ENCODE measurements around the gene SMTNL1.

SMTNL1 gene

GRCh38 chr11:57543593-57543992, 6.2 kb downstream of the SMTNL1 start:
- in situ Hi-C loops (cut with HindIII; ENCODE audit: low sequenced_read_pairs), result no loop called here
- TF ChIP-seq CTCF (IDR thresholded peaks at IDR 0.05; ENCODE audit: low read depth, low read length), result no peak
- DNase-seq (ENCODE audit: low read depth, low spot score), result no peak
- H3K4me3 ChIP-seq (ENCODE audit: low read depth, low read length), result no peak overlapping the region

- no peak for TF ChIP-seq CTCF (IDR thresholded peaks at IDR 0.05; ENCODE audit: low read depth, low read length)
- no peak for DNase-seq (ENCODE audit: low read depth, low spot score)
- in situ Hi-C loops (cut with HindIII; ENCODE audit: low sequenced_read_pairs), result no loop called here
- no peak overlapping the region for H3K4me3 ChIP-seq (ENCODE audit: low read depth, low read length)
Measured at GRCh38 chr11:57544566-57544965, 7.2 kb downstream of the SMTNL1 start.

GRCh38 chr11:57545883-57546282, 8.5 kb downstream of the SMTNL1 start:
- in situ Hi-C loops (cut with HindIII; ENCODE audit: low sequenced_read_pairs), result no loop called here

GRCh38 chr11:57546451-57546850, 9.1 kb downstream of the SMTNL1 start:
- H3K4me3 ChIP-seq (ENCODE audit: low read depth, low read length), result no peak overlapping the region
- no peak for DNase-seq (ENCODE audit: low read depth, low spot score)
- TF ChIP-seq CTCF (IDR thresholded peaks at IDR 0.05; ENCODE audit: low read depth, low read length), result no peak
- in situ Hi-C loops (cut with HindIII; ENCODE audit: low sequenced_read_pairs), result no loop called here

More at GRCh38 chr11:57545883-57546282, 8.5 kb downstream of the SMTNL1 start:
- no peak for TF ChIP-seq CTCF (IDR thresholded peaks at IDR 0.05; ENCODE audit: low read depth, low read length)
- no peak for DNase-seq (ENCODE audit: low read depth, low spot score)
- H3K4me3 ChIP-seq (ENCODE audit: low read depth, low read length), result no peak overlapping the region

GRCh38 chr11:57546869-57547475, 9.6 kb downstream of the SMTNL1 start:
- peak; percentile 20 for DNase-seq (ENCODE audit: low read depth, low spot score)
- H3K4me3 ChIP-seq (ENCODE audit: low read depth, low read length), result no peak overlapping the region
- peak; percentile 19 for TF ChIP-seq CTCF (IDR thresholded peaks at IDR 0.05; ENCODE audit: low read depth, low read length)
- in situ Hi-C loops (cut with HindIII; ENCODE audit: low sequenced_read_pairs), result no loop called here

GRCh38 chr11:57547854-57548377, 10.5 kb downstream of the SMTNL1 start:
- TF ChIP-seq CTCF (IDR thresholded peaks at IDR 0.05; ENCODE audit: low read depth, low read length), result no peak
- no peak for DNase-seq (ENCODE audit: low read depth, low spot score)
- in situ Hi-C loops (cut with HindIII; ENCODE audit: low sequenced_read_pairs), result no loop called here
- H3K4me3 ChIP-seq (ENCODE audit: low read depth, low read length), result no peak overlapping the region
